Measurements from ENCODE around the gene UNC5A. TPM values are rescaled to one million over a fixed set of nuclear protein-coding genes. Genes with fewer than 3 reads are reported as not detected.
A peak's percentile ranks its signal among the peaks of the same experiment; 100 is the strongest.

The UNC5A gene
- total and polyA plus RNA-seq, 2 of the 8 experiments (the other 6 are each of a cell fraction or from before 2014, with no cell fraction given): 4.0 to 7.6 TPM

DNA sequence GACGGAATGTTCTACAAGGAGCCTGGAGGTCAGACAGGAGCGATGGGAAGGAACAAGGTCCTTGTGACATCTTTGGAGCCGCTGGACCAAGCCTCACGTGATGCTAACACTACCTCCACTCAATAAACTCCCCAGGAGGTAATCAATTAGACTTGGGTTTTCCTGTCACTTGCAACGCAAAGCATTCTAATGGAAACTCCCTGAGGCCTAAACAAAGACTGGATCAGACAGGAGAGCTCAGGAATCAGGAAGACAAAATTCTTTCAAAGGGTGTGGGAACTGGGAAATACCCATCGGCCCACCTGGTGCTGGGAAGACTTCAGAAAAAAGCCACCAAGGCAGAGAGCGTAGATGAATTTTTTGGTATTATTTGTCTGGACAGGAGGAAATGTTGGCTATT is 22.3 kb upstream of the UNC5A start:
- ChIA-PET POLR2A (ENCODE audit: partially characterized antibody) (no interaction called here), CTCF (ENCODE audit: partially characterized antibody) (interaction anchor here (0.7 to 4.1 kb wide), 14 partner anchors 10 to 130 kb away, joined by 3 to 17 read pairs (median 4); partner anchors contain the start of gene HK3)
- Histone ChIP-seq H3K4ac (replicated peaks; ENCODE audit: insufficient read length, low read depth, low read length) (no peak overlapping the region), H3K18ac (ENCODE audit: extremely low read depth, low read length) (0 out of 2 replicates have a peak overlapping the region, but pooled peaks have one; percentile 1), H3K14ac (ENCODE audit: insufficient read length) (no peak overlapping the region), H3K79me1 (ENCODE audit: low read depth, low read length) (no peaks in the 10 kb centered on the region), H3K27me3 (replicated peaks in 1 of 4; ENCODE audit: control insufficient read depth in 3 of 4, extremely low read depth in 1 of 4, insufficient read depth in 3 of 4, low read length in 3 of 4) (peaks cover 0 to 2% (median 0%) of the 10 kb centered on the region in 4 experiments; a peak in 2 of 7 replicates), H2BK120ac (replicated peaks; ENCODE audit: low read depth, low read length) (no peak overlapping the region), H4K8ac (ENCODE audit: extremely low read depth, insufficient read depth, low read length) (no peak overlapping the region), H4K91ac (replicated peaks; ENCODE audit: insufficient read length, low read length) (no peak overlapping the region), H3K9ac (replicated peaks in 1 of 4; ENCODE audit: extremely low read depth in 1 of 4, low read depth in 3 of 4, low read length in 3 of 4) (no peak overlapping the region), H3K4me3 (ENCODE audit: extremely low read depth in 1 of 4, insufficient read depth in 2 of 4, low read depth in 3 of 4, low read length in 4 of 4) (no peak overlapping the region), H3K27ac (ENCODE audit: low read depth, low read length) (no peak overlapping the region), H2AFZ (ENCODE audit: low read length) (no peak overlapping the region), H2BK5ac (ENCODE audit: low read depth, low read length) (no peak overlapping the region), H3K23me2 (ENCODE audit: low read depth, low read length) (no peaks in the 10 kb centered on the region), H3K9me3 (ENCODE audit: insufficient read depth in 2 of 2, low read depth in 1 of 2, low read length in 1 of 2) (no peaks in the 10 kb centered on the region), H3K79me2 (ENCODE audit: control insufficient read depth in 1 of 2, insufficient read depth in 2 of 2, low read length in 2 of 2) (no peaks in the 10 kb centered on the region), H3K4me2 (ENCODE audit: insufficient read depth in 1 of 2, low read depth in 2 of 2, low read length in 2 of 2) (no peak overlapping the region), H2BK20ac (ENCODE audit: low read length) (no peak overlapping the region), H3K36me3 (ENCODE audit: control insufficient read depth in 2 of 4, insufficient read depth in 4 of 4, low read length in 3 of 4) (no peaks in the 10 kb centered on the region), H2AK5ac (ENCODE audit: low read depth, low read length) (no peak overlapping the region), H3K23ac (ENCODE audit: insufficient read length) (no peak overlapping the region), H2BK12ac (ENCODE audit: low read depth, low read length) (no peak overlapping the region), H4K20me1 (replicated peaks in 1 of 2; ENCODE audit: control insufficient read depth in 1 of 2, insufficient read depth in 2 of 2, low read length in 2 of 2) (no peaks in the 10 kb centered on the region), H4K5ac (ENCODE audit: insufficient read length, low read depth, low read length) (no peak overlapping the region), H3K4me1 (replicated peaks in 1 of 4; ENCODE audit: control insufficient read depth in 3 of 4, insufficient read depth in 4 of 4, low read length in 3 of 4) (peaks cover 0 to 31% (median 23%) of the 10 kb centered on the region in 4 experiments; a peak in 6 of 7 replicates), H2BK15ac (ENCODE audit: low read length) (0 out of 2 replicates have a peak overlapping the region, but pooled peaks have one; percentile 6), H3K56ac (replicated peaks; ENCODE audit: insufficient read length, low read depth, low read length) (no peak overlapping the region)
- FAIRE-seq: no peak
- DNase-seq (ENCODE audit: low read depth in 1 of 2, low spot score in 2 of 2): no peak
- WGBS, 2 experiments (ENCODE audit: extremely low coverage in 1 of 2, insufficient coverage in 1 of 2, insufficient read length in 1 of 2, insufficient replicate concordance in 2 of 2, low coverage in 1 of 2, low lambda C conversion rate in 2 of 2, missing lambda C conversion rate in 1 of 2): 72% methylated on average over 7 of the region's 7 CpGs; no CpG with 5 or more reads in 1 of the 2 experiments
- TF ChIP-seq NRF1 (IDR thresholded peaks at IDR 0.05; ENCODE audit: low read depth, low read length) (no peak), RAD21 (IDR thresholded peaks at IDR 0.05 in 1 of 2, conservative IDR thresholded peaks at IDR 0.05 in 1 of 2; ENCODE audit: low read depth in 2 of 2, low read length in 2 of 2) (no peak), SIRT6 (IDR thresholded peaks at IDR 0.05; ENCODE audit: low read length) (no peak), SIX5 (IDR thresholded peaks at IDR 0.05; ENCODE audit: low read depth, low read length) (no peak), HDAC2 (IDR thresholded peaks at IDR 0.05; ENCODE audit: borderline replicate concordance in 1 of 2, low read depth in 2 of 2, low read length in 2 of 2) (no peak), SP2 (IDR thresholded peaks at IDR 0.05; ENCODE audit: low read length) (no peak), SP4 (IDR thresholded peaks at IDR 0.05; ENCODE audit: low read length) (no peak)

Measured in H1 (cell line).